ENCODE data around the gene CCBE1. TPM values are rescaled to one million over a fixed set of nuclear protein-coding genes. Genes with fewer than 3 reads are reported as not detected.

The CCBE1 gene
- total RNA-seq, 2 experiments from 2014 or later: 0.36 TPM; not detected in 1

- no peaks in the 10 kb centered on the region for H3K9me3 Mint-ChIP-seq
- H3K27ac Mint-ChIP-seq: no peak overlapping the region
- DNase-seq: no peak
- H3K4me3 Mint-ChIP-seq: no peak overlapping the region
- POLR2A ChIA-PET: no interaction called here
- H3K27me3 Mint-ChIP-seq: peaks cover 4% of the 10 kb centered on the region
- no peaks in the 10 kb centered on the region for H3K4me1 Mint-ChIP-seq (ENCODE audit: low read depth)
- intact Hi-C loops (cut with micrococcal nuclease): no loop called here
- H3K36me3 Mint-ChIP-seq: no peaks in the 10 kb centered on the region
- CTCF ChIA-PET: interaction anchor here (1.9 kb wide), 1 partner anchor 10 kb away, joined by 8 read pairs; no protein-coding TSS in a partner anchor
These were observed 228.4 kb downstream of the CCBE1 start for GRCh38 chr18:59468821-59469220.

- POLR2A ChIA-PET: no interaction called here
- intact Hi-C loops (cut with micrococcal nuclease): no loop called here
- no peaks in the 10 kb centered on the region for H3K36me3 Mint-ChIP-seq
- peaks cover 4% of the 10 kb centered on the region for H3K27me3 Mint-ChIP-seq
- no peaks in the 10 kb centered on the region for H3K9me3 Mint-ChIP-seq
- DNase-seq: no peak
- H3K27ac Mint-ChIP-seq: no peak overlapping the region
- H3K4me1 Mint-ChIP-seq (ENCODE audit: low read depth): no peaks in the 10 kb centered on the region
- no peak overlapping the region for H3K4me3 Mint-ChIP-seq
- CTCF ChIA-PET: interaction anchor here (1.9 kb wide), 1 partner anchor 8 kb away, joined by 8 read pairs; no protein-coding TSS in a partner anchor
These were observed 229.7 kb downstream of the CCBE1 start for GRCh38 chr18:59467497-59467896.

- no peak for DNase-seq
- peaks cover 4% of the 10 kb centered on the region for H3K27me3 Mint-ChIP-seq
- no peaks in the 10 kb centered on the region for H3K4me1 Mint-ChIP-seq (ENCODE audit: low read depth)
- H3K4me3 Mint-ChIP-seq: no peak overlapping the region
- ChIA-PET POLR2A (no interaction called here), CTCF (interaction anchor here (1.9 kb wide), 1 partner anchor 8 kb away, joined by 8 read pairs; no protein-coding TSS in a partner anchor)
- no peaks in the 10 kb centered on the region for H3K9me3 Mint-ChIP-seq
- intact Hi-C loops (cut with micrococcal nuclease): no loop called here
- H3K27ac Mint-ChIP-seq: no peak overlapping the region
- no peaks in the 10 kb centered on the region for H3K36me3 Mint-ChIP-seq
These were observed 230.2 kb downstream of the CCBE1 start for GRCh38 chr18:59466980-59467379.

DNA sequence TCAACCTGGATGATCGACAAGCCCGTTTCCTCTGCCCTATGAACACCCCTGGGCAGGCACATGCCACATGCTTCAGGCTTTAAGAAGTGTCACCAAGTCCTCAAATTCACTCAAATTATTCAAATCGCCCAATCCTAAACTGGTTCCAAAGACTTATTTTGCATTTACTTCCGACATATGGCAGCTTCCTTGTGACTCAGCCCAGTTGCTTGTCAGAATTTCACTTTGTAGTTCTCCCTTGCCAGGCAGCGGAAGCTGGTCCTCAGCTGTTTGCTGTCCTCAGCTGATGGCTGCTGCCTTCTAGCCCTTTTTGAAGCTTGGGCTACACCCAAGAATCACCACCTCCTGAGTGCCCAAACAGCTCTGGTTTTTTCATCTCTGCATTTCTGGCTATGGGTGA lies 232.7 kb downstream of the CCBE1 start:
- H3K4me1 Mint-ChIP-seq (ENCODE audit: low read depth): no peaks in the 10 kb centered on the region
- H3K4me3 Mint-ChIP-seq: no peak overlapping the region
- CTCF ChIA-PET: no interaction called here
- no peak overlapping the region for H3K27ac Mint-ChIP-seq
- no peaks in the 10 kb centered on the region for H3K9me3 Mint-ChIP-seq
- POLR2A ChIA-PET: no interaction called here
- H3K27me3 Mint-ChIP-seq: peaks cover 4% of the 10 kb centered on the region
- H3K36me3 Mint-ChIP-seq: no peaks in the 10 kb centered on the region
- no peak for DNase-seq
- intact Hi-C loops (cut with micrococcal nuclease): no loop called here

- ChIA-PET CTCF (interaction anchor here (0.8 to 4.4 kb wide), 3 partner anchors 23 to 527 kb away, joined by 3 to 68 read pairs (median 4); no protein-coding TSS in a partner anchor), POLR2A (no interaction called here)
- Mint-ChIP-seq H3K27me3 (peaks cover 8% of the 10 kb centered on the region), H3K9me3 (no peaks in the 10 kb centered on the region), H3K4me3 (no peak overlapping the region), H3K4me1 (ENCODE audit: low read depth) (no peaks in the 10 kb centered on the region), H3K36me3 (no peaks in the 10 kb centered on the region), H3K27ac (no peak overlapping the region)
- DNase-seq: no peak
- intact Hi-C loops (cut with micrococcal nuclease): no loop called here
These were observed 236.1 kb downstream of the CCBE1 start for GRCh38 chr18:59461171-59461570.

DNA sequence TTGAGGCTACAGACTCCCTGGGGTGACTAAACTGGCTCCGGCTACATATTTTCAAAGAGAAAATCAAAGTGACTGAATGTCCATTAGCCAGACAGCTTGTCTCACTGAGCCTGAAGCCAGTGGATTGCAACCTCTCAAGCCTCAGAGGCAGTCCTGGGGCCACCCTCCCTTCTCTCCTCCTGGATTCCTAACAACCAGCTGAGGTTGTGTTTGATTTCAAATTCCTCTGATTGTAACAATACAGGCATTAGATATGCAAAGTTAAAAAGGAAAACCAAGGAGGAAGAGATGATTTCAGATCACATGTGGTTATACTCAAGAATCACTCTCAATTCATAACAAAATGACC lies 237.2 kb downstream of the CCBE1 start:
- Mint-ChIP-seq H3K27ac (no peak overlapping the region), H3K4me1 (ENCODE audit: low read depth) (no peaks in the 10 kb centered on the region), H3K27me3 (peaks cover 5% of the 10 kb centered on the region), H3K4me3 (no peak overlapping the region), H3K36me3 (no peaks in the 10 kb centered on the region), H3K9me3 (no peaks in the 10 kb centered on the region)
- intact Hi-C loops (cut with micrococcal nuclease): no loop called here
- DNase-seq: no peak
- ChIA-PET CTCF (interaction anchor here (1.0 to 4.4 kb wide), 10 partner anchors 11 to 1096 kb away, joined by 3 to 68 read pairs (median 3); no protein-coding TSS in a partner anchor), POLR2A (no interaction called here)

GRCh38 chr18:59459369-59460071 lies 237.7 kb downstream of the CCBE1 start:
- H3K9me3 Mint-ChIP-seq: no peaks in the 10 kb centered on the region
- POLR2A ChIA-PET: no interaction called here

DNA sequence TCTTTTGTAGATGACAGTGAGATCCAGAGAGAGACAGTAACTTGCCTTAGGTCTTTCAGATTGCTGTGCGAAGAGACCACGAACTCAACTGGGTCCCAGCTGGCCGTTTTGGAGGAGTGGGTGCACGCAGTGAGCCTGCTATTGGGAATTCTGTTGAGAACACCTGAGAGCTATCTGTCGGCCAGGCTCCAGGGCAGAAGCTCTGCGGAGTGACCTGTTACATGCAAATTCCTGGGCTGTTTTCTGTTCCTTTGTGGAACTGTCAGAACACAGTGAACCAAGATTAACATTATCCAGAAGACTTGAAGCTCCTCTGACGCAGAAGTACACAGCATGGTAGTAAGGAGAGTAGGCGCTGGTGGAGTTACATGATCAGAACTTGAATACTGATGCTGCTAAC lies 238.6 kb downstream of the CCBE1 start:
- H3K27me3 Mint-ChIP-seq: peaks cover 5% of the 10 kb centered on the region
- intact Hi-C loops (cut with micrococcal nuclease): loop anchor here (10.0 kb wide), 1 partner anchor 1086 kb away; no protein-coding TSS in a partner anchor
- H3K4me1 Mint-ChIP-seq (ENCODE audit: low read depth): no peaks in the 10 kb centered on the region
- H3K36me3 Mint-ChIP-seq: no peaks in the 10 kb centered on the region
- ChIA-PET POLR2A (no interaction called here), CTCF (interaction anchor here (0.6 to 4.4 kb wide), 17 partner anchors 8 to 1097 kb away, joined by 3 to 68 read pairs (median 3); no protein-coding TSS in a partner anchor)
- H3K9me3 Mint-ChIP-seq: no peaks in the 10 kb centered on the region
- DNase-seq: no peak
- no peak overlapping the region for H3K4me3 Mint-ChIP-seq
- H3K27ac Mint-ChIP-seq: no peak overlapping the region

More at GRCh38 chr18:59459369-59460071, 237.7 kb downstream of the CCBE1 start:
- no peaks in the 10 kb centered on the region for H3K36me3 Mint-ChIP-seq
- CTCF ChIA-PET: interaction anchor here (0.6 to 4.4 kb wide), 20 partner anchors 8 to 1096 kb away, joined by 3 to 68 read pairs (median 3); no protein-coding TSS in a partner anchor
- no peak overlapping the region for H3K4me3 Mint-ChIP-seq
- DNase-seq: no peak
- peaks cover 5% of the 10 kb centered on the region for H3K27me3 Mint-ChIP-seq
- no peak overlapping the region for H3K27ac Mint-ChIP-seq
- intact Hi-C loops (cut with micrococcal nuclease): loop anchor here (1.0 to 10.0 kb wide), 2 partner anchors 364 to 1085 kb away; no protein-coding TSS in a partner anchor
- H3K4me1 Mint-ChIP-seq (ENCODE audit: low read depth): no peaks in the 10 kb centered on the region

DNA sequence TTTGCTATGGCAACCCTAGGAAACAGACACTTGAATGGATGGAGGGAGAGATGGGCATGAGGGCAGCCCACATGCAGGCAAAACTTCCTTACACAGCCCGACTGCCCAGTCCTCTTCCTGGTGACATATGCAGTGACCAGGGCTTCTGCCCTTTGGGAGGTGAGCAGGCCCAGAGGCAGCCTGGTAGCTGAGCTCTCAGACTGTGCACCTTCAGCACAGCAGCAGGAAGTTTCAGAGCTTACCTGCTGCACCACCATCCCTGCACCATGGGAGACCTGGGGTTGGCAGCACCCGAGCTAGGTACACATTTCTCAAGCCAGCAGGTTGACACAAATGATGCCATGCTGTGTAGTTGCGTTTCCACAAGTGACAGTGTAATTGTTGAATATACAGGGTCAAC lies 240.6 kb downstream of the CCBE1 start:
- no peaks in the 10 kb centered on the region for H3K36me3 Mint-ChIP-seq
- H3K4me1 Mint-ChIP-seq (ENCODE audit: low read depth): no peaks in the 10 kb centered on the region
- no peak for DNase-seq
- no peak overlapping the region for H3K4me3 Mint-ChIP-seq
- H3K27me3 Mint-ChIP-seq: peaks cover 5% of the 10 kb centered on the region
- intact Hi-C loops (cut with micrococcal nuclease): loop anchor here (10.0 kb wide), 1 partner anchor 1088 kb away; no protein-coding TSS in a partner anchor
- ChIA-PET POLR2A (no interaction called here), CTCF (interaction anchor here (1.2 to 4.4 kb wide), 2 partner anchors 240 to 366 kb away, joined by 3 to 68 read pairs; partner anchors contain the start of gene CCBE1)
- no peaks in the 10 kb centered on the region for H3K9me3 Mint-ChIP-seq
- H3K27ac Mint-ChIP-seq: no peak overlapping the region

GRCh38 chr18:59455728-59456276 lies 241.4 kb downstream of the CCBE1 start:
- H3K9me3 Mint-ChIP-seq: no peaks in the 10 kb centered on the region
- POLR2A ChIA-PET: no interaction called here
- no peaks in the 10 kb centered on the region for H3K36me3 Mint-ChIP-seq
- DNase-seq: no peak
- intact Hi-C loops (cut with micrococcal nuclease): loop anchor here (10.0 kb wide), 1 partner anchor 1089 kb away; no protein-coding TSS in a partner anchor
- CTCF ChIA-PET: no interaction called here
- no peak overlapping the region for H3K4me3 Mint-ChIP-seq
- H3K4me1 Mint-ChIP-seq (ENCODE audit: low read depth): no peaks in the 10 kb centered on the region
- peaks cover 5% of the 10 kb centered on the region for H3K27me3 Mint-ChIP-seq
- no peak overlapping the region for H3K27ac Mint-ChIP-seq

GRCh38 chr18:59454909-59455727 lies 242.1 kb downstream of the CCBE1 start:
- intact Hi-C loops (cut with micrococcal nuclease): loop anchor here (10.0 kb wide), 1 partner anchor 1090 kb away; no protein-coding TSS in a partner anchor
- no peaks in the 10 kb centered on the region for H3K4me1 Mint-ChIP-seq (ENCODE audit: low read depth)
- peaks cover 5% of the 10 kb centered on the region for H3K27me3 Mint-ChIP-seq
- ChIA-PET CTCF (no interaction called here), POLR2A (no interaction called here)
- DNase-seq: no peak
- H3K9me3 Mint-ChIP-seq: no peaks in the 10 kb centered on the region
- no peaks in the 10 kb centered on the region for H3K36me3 Mint-ChIP-seq
- no peak overlapping the region for H3K4me3 Mint-ChIP-seq
- H3K27ac Mint-ChIP-seq: no peak overlapping the region

- Mint-ChIP-seq H3K4me3 (no peak overlapping the region), H3K27me3 (peaks cover 4% of the 10 kb centered on the region), H3K27ac (no peak overlapping the region), H3K9me3 (no peaks in the 10 kb centered on the region), H3K4me1 (ENCODE audit: low read depth) (no peaks in the 10 kb centered on the region), H3K36me3 (no peaks in the 10 kb centered on the region)
- intact Hi-C loops (cut with micrococcal nuclease): loop anchor here (10.0 kb wide), 1 partner anchor 1091 kb away; no protein-coding TSS in a partner anchor
- DNase-seq: no peak
- CTCF ChIA-PET: no interaction called here
- POLR2A ChIA-PET: no interaction called here
These were observed 243.7 kb downstream of the CCBE1 start for GRCh38 chr18:59453468-59453961.

Data from activated CD4-positive, alpha-beta memory T cell treated with anti-CD3 and anti-CD28 coated beads for 36 hours (primary cell).